Loucy (cell line): ENCODE data around the gene SORBS1.

ENCODE experiments used
- CTCF ChIP-seq: fragments of 200-600 bp; sonication (generic); conservative IDR thresholded peaks from 2 replicates; pipeline ENCODE4 v1.5.1; 2014; ENCODE audit warnings: mild to moderate bottlenecking, antibody characterized with exemption, low read length
- EZH2phosphoT487 ChIP-seq: fragments of 200-600 bp; IDR thresholded peaks from 2 replicates; pipeline ENCODE4 v1.6.1; 2018; ENCODE audit warnings: antibody characterized with exemption, mild to moderate bottlenecking, moderate library complexity, borderline replicate concordance

GRCh38 chr10:95502377-95502776 is 58.8 kb downstream of the SORBS1 start:
- TF ChIP-seq CTCF = 0 out of 2 replicates have a peak, but pooled peaks have one; percentile 14
- TF ChIP-seq EZH2phosphoT487 = no peak
